Activated CD8-positive, alpha-beta memory T cell treated with anti-CD3 and anti-CD28 coated beads, Interleukin-2, amount 50 U/mL, for 24 hours (primary cell): ENCODE measurements around the gene SCARF2.
"Not testable (repeated sequence)": the region's sequence is repeated elsewhere in the genome, so short reads cannot be mapped to it uniquely, and the experiment has no call there.

Source experiments
- DNase-seq: peaks from one replicate; pipeline ENCODE4 v3.0.0-alpha.2; 2020; ENCODE audit errors: extremely low read depth

The SCARF2 gene

DNA sequence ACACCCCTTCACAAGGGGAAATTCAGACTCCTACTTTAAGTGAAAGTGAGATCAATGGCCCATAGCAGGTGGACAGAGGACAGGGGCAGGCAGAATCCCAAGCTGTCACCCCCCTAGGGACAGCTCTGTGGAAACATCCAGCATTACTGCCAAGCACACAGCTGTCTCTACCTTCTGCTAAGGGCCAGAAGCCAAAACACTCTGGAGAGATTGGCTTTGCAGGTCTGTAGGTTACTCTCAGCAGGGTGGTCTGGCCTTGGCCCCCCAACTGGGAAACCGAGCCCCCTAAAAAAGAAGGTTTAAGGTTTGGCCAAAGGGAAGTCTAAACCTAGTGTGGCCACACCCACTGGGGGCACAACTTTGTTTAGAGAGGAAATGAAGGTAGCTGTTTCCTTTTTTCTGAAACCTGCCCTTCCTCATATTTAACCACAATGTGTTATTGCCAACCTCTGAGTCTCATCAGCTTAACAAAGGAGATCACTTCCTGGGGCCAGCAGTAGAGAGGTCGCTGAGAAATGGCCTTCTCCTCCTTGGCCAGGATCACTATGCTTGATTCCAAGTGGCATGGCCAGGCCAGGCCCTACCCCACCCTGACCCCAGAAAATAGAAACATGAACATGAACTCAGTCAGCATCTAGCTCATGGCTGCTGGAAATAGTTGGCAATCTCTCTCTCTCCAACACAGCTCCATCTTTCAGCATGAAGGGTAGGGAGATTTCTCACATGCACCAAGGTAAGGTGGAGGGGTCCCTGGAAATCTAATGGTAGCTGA, 25.9 kb upstream of the SCARF2 start:
- no peak for DNase-seq

DNA sequence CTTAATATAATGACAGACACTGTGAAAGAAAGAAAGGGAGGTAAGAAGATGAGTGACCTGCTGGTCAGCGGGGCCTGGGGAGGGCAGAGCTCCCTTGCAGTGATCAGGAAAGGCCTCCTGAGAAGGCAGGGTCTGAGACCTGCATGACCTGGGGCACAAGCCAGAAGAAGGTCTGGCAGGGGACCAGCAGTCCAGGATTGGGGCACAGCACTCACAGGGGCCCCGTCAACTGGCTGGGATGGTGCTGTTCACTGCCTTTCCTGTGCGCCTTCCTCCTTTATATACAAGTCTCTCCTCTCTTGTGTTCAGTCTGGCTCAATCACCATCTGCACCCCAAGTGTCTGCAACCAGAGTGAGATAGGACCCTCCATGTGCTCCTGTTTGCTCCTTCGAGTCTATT, 22.2 kb upstream of the SCARF2 start:
- no peak for DNase-seq

DNA sequence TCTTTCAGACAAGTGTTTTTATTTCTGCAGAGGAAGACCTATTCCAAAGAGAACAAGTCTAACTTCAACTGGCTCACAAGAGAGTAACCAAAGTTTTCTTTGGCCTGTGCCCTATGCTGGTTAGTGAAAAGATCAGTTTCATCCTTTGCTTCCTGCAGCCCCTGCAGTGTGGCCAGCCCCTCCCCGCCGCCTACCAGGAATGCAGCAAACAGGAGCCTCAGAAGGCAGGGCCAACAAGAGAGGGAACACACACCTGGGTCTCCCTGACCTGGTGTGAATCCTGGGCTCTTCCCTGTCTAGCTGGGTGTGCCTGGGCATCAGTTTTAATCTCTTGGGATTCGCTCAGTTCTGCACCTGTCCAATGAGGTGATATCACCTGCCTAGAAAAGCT, 21.5 kb upstream of the SCARF2 start:
- no peak for DNase-seq

DNA sequence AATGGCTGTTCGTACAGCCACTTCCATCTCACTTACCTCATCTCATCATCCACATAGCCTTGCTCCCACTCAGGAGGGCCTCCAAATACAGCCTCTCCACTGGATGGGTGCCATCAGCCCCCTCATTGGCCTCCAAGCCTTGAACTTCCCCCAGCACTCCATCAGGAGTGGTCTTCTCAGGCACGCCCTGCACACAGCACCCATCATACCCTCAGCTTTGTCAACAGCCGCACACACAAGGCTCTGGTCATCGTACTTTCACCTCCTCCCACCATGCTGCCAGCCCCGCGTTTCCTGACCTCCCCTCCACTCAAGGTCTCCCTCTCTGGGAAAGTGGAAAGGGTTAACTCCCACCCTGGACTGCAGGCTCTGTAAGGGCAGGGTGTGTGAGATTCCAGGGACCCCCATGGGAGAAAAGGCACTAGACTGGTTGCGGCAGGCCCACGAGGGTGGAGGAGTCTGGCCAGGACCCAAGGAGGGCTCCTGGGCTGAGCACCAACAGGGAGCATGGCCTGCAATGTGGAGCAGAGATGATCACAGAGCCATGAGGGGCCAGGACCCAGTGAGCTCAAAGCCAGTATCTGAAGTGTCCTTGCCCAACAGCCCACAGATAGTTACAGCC, 21.0 kb upstream of the SCARF2 start:
- no peak for DNase-seq

DNA sequence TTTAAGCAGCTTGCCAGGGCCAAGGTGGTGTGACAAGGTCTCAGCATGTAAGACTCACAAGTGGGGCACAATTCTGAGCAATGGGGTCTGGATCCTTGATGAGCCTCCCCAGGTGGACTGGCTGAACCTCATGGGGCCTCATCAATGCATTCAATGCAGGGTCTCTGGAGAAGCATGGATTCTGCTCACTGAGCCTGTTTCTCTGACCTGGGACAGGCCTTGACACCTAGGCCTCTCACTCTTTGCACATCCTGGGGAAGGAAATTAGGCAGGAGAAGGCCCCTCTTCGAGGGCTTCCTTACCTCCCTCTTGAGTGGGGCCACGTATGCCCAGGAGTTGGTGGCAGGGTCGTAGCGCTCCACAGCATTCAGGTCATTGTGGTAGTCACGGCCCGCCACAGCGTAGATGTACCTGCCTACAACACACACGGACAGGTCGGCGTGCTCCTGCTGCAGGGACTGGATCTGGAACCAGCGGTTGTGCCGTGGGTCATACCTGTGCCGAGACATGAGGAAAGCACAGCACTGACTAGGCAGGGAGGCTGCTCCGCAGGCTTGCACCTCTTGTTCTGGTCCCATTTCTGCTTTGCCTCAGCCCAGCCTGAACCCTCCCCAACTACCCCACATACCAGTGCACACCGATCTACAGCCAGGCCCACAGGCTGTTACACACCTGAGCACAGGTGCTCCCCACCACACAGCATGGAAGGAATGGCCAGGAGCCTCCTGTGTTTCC, 20.0 kb upstream of the SCARF2 start:
- no peak for DNase-seq

DNA sequence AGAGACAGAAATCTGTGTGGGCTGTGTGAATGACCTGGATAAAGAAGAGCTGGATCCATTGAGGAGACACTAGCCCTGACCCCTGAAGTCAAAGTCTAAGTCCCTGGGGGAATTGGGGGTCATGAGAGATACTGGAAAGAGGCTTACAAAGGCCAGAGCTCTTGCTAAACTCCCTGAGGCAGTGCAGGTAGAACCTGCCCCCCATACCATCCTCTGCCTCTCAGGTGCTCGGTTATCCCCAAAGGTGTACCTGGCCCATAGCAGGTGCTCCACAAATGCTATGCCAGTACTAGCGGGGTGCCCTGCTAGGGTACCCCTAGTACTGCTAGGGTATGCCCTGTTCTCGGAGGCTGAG, 19.1 kb upstream of the SCARF2 start:
- DNase-seq = no peak

DNA sequence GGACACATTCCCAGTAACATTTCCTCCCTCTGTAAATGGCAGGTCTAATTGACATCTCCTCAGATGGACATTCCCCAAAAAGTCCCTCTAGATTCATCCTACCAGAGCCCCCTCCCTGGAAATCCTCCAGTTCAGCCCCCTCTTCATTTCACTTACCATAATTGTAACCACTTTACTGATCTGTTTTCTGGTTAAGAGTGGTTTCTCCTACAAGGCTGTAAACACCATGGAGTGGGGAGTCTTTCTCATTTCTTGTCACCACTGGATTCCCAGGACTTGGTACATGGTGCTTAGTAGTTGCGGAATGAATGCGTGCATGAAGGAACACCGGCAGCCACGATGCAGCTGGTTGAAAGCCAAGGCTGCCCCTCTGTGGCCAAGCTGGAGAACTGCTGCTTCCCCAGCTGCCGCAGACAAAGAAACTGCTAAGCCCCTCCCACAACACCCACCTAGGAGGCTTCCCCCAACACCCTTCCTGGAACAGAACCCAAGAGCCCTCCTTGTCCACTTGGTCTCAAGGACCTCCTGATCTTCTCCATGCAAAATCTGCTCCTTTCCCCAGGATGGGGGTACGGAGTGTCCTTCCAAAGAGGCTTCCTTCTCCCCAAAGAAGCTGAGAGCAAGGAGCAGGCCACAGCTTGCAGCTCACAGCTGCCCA, 18.6 kb upstream of the SCARF2 start:
- peak; percentile 48 for DNase-seq

DNA sequence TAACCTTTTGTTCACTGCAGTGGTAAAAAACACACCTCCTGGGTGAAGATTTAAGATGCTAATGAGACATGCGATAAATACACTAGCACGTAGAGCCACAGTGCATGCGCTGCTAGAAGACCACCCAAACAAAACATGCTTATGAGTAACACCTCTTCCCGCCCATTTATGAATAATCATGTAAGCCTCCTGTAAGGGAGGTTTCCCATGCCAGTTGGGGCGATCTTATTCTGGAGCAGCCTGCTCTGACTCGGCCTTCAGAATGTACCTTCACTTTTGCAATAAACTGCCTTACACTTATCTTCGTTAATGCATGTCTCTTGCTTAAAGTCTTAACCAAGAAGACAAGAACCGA, 18.1 kb upstream of the SCARF2 start:
- DNase-seq = no peak

DNA sequence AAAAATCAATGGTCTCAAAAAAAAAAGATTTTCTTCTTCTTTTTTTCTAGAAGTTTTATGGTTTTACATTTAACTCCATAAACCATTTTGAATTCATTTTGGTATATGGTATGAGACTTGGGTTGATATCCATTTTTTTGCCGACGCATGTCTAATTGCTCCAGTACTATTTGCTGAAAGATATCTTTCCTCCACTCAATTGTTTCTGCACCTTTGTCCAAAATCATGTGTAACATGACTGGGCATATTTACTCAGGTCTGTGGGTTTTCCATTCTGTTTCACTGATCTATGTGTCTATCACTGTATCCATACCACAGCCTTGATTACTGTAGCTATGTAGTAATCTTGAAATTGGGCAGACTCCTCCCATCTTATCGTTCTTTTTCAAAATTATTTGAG, 15.6 kb upstream of the SCARF2 start:
- no peak for DNase-seq

DNA sequence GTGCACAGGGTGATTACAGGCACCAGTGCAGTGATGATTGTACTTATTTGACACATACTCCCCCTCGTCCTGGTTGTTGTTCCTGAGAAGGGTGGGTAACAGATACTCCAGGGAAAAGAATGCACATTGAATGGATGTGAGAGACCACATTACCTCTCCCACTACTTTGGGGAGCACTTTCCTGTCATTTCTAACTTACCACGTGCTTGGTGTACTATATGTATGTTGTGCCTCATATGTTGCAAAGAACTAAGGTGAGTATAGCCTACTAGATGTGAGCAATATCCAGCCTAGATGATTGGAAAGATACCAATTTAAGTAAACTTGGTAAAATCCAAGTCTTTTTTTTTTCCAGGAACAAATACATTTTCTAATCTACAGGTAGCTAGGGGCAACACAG, 14.3 kb upstream of the SCARF2 start:
- no peak for DNase-seq

DNA sequence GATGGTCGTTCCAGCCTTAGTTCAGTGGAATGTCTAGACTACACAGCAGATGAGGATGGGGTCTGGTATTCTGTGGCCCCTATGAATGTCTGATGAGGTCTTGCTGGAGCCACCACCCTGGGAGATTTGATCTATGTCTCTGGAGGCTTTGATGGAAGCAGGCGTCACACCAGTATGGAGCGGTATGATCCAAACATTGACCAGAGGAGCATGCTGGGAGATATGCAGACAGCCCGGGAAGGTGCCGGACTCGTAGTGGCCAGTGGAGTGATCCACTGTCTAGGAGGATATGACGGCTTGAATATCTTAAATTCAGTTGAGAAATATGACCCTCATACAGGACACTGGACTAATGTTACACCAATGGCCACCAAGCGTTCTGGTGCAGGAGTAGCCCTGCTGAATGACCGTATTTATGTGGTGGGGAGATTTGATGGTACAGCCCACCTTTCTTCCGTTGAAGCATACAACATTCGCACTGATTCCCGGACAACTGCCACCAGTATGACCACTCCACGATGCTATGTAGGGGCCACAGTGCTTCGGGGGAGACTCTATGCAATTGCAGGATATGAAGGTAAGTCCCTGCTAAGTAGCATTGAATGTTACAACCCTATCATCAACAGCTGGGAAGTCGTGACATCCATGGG, 13.6 kb upstream of the SCARF2 start:
- not testable (repeated sequence) for DNase-seq

DNA sequence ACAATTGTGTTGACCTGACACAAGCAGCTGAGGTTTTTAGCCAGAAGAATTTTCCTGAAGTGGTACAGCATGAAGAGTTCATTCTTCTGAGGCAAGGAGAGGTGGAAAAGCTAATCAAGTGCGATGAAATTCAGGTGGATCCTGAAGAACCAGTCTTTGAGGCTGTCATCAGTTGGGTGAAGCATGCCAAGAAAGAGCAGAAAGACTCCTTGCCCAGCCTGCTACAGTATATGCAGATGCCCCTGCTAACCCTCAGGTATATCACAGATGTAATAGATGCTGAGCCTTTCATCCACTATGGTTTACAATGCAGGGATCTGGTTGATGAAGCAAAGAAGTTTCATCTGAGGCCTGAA, 12.9 kb upstream of the SCARF2 start:
- DNase-seq = no peak

DNA sequence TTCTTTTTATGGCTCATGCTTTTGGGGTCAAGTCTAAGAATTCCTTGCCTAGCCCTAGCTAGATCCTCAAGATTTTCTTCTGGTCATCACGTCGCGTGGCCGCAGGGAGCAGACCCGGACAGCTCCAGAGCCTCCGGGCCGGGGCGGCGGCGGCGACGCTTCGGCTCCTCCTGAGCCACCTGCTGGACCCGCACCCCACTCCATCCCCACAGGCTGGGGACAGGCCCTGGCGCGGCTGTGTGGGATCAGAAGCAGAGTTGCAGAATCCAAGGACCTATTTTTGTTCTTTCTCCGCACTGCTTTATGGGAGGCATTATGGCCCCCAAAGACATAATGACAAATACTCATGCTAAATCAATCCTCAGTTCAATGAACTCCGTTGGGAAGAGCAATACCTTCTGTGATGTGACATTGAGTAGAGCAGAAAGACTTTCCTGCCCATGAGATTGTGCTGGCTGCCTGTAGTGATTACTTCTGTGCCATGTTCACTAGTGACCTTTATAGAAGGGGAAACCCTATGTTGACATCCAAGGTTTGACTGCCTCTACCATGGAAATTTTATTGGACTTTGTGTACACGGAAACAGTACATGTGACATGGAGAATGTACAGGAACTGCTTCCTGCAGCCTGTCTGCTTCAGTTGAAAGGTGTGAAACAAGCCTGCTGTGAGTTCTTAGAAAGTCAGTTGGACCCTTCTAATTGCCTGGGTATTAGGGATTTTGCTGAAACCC, 12.4 kb upstream of the SCARF2 start:
- no peak for DNase-seq

DNA sequence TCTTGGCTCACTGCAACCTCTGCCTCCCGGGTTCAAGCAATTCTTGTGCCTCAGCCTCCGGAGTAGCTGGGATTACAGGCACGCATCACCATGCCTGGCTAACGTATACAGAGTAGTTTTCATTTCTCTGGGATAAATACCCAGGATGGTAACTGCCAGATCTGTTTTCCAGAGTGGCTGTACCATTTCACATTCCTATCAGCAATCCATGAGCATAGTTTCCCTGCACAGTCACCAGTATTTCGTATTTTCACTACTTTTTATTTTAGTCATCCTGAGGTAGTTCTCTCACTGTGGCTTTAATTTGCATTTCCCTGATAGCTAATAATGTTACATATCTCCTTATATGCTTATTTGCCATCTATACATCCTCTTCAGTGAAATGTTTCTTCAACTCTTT, 11.0 kb upstream of the SCARF2 start:
- no peak for DNase-seq

DNA sequence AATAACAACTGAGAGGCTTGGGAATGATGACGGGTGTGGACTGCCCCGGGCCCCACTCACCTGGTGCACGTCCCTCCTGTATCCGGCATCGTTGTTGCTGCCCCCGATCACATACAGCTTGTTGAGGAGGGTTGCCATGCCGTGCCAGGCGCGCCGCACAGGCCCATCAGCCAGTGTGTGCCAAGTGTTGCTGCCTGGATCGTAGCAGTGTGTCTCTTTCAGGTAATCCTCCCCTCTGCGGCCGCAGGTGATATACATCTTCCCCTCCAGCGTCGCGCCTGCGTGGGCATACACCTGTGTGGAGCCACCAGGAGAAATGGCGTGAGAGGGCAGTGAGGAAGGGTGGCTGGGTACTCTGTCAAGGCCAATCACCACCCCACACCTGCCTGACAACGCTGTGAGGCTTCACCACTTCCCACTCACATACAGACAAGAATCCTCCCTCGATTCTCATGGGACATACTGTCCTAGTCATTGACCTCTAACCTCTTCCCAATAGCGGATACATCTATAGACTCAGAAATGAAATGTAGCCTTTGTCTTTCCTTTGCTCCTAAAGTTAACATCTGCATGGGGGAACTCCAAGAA, 8.9 kb upstream of the SCARF2 start:
- DNase-seq = no peak

DNA sequence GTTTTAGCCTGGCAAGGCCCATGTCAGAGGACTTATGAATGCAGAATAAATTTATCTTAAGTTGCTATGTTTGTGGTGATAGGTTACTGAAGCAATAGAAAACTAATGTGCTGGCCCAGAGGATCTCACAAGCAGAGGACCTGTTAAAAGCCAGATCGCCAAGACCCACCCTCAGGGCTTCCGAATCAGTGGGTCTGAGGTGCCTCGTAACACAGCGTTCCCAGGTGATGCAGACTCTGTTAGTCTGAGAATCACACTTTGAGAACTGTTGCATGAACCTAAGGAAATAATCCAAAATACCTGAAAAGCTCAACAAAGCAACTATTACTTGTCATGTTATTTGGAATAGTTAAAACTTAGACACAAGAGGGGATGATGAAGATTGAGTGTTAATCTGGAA, 6.7 kb upstream of the SCARF2 start:
- DNase-seq = no peak

DNA sequence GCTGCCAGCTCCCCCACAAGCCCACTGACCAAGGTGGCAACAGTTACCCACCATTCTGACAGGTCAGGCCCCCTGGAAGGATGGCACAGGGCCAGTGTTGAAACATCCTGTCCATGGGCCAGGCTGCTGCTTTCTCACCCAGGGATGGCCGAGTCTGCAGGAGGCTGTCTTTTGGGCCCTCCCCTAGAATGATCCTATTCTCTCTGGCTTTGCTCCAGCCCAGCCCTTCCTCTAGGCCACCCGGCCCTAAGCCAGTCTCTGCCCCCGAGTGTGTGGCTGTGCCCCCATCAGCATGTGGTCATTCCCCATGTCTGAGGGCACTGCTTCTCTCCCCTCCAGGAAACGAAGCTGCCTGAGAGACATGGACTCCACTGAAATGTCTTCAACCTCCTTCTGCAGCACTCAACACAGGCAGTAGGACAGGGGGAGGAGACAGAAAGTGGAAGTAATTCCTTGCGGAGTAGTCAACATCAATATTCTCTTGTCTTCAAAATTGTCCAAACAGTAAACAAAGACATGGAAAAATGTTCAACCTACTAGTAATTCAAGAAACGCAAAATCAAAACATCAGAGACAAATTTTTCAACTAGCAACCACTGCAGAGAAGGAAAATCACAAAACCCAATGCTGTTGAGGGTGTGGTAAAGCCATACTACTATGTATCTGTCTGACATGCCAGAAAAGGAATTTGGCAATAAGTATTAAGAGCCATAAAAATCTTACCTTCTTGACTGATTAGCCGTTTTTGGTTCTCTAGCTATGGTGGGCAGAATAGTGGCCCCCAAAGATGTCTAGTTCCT, 5.1 kb upstream of the SCARF2 start:
- DNase-seq = no peak

DNA sequence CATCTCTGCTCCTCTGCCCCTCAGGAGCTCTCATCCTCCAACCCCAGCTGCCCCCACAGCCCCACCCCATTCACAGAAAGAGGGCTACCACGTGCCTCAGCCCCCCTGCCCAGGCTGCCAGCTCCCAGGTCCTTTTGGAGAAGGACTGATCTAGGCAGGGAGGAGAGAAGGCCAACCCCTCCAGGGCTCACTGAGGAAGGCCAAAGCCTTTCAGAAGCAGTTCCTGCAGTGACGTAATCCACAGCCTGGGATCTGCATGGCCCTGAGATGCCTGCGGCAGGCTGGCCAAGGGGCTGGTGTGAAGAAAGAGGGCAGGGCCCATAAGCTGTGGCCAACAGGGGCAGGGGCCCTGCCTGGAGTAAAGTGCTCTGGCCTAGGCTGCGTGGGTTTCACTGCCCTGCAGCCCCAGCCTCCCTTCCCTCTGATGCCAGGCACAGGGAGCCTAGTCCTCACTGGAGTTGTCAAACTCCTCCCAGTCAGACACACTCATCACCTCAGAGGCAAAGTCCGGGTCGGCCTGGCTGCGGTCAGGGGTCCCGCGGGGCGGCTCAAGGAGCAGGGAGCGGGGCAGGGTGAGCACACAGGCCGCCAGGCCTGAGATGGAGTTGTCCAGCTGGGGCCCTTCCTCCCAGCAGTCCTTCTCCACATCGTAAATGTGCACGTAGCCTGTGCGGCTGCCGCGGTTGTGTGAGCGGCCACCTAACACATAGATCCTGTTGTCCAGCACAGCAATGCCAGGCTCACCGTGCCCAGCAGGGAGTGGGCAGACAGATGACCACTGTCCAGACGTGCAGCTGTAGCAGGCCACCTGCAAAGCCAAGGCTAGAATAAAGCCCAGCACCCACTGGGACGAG, 4.2 kb upstream of the SCARF2 start:
- no peak for DNase-seq
